ENCODE data around the gene F2RL2.

The F2RL2 gene

GRCh38 chr5:76583163-76584047 lies 39.8 kb downstream of the F2RL2 start:
- DNase-seq (ENCODE audit: low read depth), result peak; percentile 45

DNA sequence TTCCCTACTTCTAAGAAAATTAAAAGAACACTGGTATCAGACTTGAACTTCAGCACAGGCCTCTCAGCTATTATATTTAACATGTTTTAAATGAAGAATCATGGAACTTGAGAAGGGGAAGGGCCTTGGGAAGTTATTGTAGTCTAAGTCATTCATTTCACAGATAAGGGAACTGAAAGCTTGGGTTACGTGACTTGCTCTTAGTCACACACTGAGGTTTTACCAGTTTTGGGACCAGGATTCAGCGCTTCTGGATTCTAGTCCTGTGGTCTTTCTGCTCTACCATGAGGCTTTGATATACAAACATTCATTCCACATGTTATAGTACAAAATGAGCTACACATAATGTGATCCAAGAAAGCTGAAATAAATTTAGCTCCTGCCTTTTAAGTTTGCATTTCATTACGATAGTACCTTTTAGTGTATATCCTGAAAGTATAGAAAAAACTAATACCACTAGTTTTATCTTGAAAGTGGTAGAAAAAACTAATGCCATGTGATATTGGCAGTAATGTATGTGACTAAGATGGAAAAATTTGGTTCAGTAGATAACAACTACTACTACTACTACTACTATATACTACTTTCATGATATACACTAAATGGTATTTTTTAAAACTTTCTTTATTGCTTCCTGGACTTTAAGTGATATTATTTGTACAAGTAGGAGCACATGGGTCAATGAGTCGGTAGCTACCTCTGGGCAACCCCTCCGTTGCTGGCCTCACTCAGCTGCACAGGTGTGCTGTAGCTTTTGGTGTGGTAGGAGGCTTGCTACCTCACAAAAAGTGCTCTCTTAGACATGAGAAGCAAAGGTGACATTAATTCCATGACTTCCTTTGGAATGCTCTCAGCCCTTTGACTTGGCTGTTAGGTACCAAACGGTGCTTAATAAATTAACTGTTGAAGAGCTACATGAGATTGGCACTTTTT lies 40.7 kb downstream of the F2RL2 start:
- DNase-seq (ENCODE audit: low read depth), result peak; percentile 72

DNA sequence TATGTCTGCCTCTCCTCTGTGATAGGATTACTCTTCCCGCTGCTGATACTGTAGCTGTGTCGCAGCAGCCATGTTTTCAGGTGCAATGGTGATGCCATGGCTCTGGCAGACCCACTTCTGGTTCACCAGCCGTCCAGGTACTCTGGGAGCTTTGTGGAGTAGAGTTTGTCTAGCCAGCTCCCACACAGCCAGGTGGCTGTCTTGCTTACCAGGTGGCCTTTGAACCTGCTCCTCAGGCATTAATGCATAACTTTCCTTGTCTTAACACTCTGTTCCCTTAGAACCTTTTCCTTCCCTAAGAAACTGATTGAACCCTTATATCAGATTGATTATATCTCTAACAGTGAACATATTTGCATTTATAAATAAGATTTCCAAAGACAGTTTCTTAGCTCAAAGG lies 42.2 kb downstream of the F2RL2 start:
- no peak for DNase-seq (ENCODE audit: low read depth)

DNA sequence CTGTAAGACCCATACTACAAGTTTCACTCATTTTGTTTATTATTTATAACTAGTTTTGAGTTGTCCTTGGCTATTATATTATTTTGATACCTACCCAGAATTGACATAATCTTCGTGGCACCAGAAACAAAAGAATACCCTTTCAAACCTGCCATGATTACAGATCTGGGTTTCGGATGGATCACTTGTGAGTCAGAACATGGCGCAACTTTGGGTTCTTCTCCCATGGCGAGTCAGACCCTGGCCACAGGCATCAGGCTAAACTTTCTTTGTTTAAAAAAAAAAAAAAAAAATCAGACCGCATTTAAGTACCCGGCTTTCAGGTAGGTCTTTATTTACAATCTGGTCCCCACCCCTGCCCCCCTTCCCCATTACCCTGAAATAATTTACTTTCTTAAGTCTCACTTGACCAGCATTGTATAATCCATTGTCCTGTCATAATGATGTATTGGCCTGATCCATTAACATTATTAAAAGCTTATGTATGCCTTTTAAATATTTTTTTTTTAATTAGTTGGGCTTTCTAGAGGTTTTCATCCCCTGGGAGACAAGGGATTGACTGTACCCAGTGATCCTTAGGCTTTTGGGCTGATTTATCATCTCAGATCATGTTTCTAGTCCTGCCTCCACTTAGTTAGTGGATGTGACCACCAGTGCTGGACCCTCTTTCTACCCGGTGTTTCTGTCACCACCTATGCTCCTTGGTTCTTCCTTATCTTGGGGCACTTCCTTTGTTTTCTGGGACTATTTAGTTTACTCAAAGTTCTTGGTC lies 43.9 kb downstream of the F2RL2 start:
- DNase-seq (ENCODE audit: low read depth), result peak; percentile 27

DNA sequence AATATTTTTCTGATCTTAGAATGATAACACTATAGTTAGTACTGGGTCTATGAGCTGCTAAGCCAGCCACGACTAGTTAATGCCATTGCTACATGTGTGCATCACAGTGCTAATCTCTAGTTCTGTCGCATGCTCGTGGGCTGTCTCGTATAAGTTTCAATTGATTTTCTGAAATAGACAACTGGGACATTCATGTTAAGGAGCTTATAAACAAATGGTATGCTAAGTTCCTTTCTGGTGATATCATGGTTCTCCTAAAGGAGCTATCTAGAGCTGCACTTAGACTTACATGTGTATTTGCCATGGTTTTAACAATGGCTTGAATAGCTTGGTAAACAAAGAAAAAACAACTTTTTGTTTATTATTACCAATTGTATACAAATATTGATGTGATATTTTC lies 46.2 kb downstream of the F2RL2 start:
- DNase-seq (ENCODE audit: low read depth), result no peak

GRCh38 chr5:76576450-76576849 lies 46.8 kb downstream of the F2RL2 start:
- no peak for DNase-seq (ENCODE audit: low read depth)

- DNase-seq (ENCODE audit: low read depth), result no peak
These were observed 51.6 kb downstream of the F2RL2 start for GRCh38 chr5:76571559-76571958.

- no peak for DNase-seq (ENCODE audit: low read depth)
These were observed 53.0 kb downstream of the F2RL2 start for GRCh38 chr5:76570153-76570552.
